Measurements from ENCODE around the gene ASZ1. TPM values are rescaled to one million over a fixed set of nuclear protein-coding genes. Genes with fewer than 3 reads are reported as not detected.

ASZ1 gene
- total RNA-seq, 4 donors from 2014 or later: not detected

- TF ChIP-seq EP300 (IDR thresholded peaks at IDR 0.05) (no peak), CTCF (IDR thresholded peaks at IDR 0.05) (no peak), POLR2A (IDR thresholded peaks at IDR 0.05; ENCODE audit: low read depth) (no peak), POLR2AphosphoS5 (IDR thresholded peaks at IDR 0.05) (no peak)
- H3K27me3 ChIP-seq: peaks cover 0 to 11% (median 0%) of the 10 kb centered on the region in 4 donors
- H3K27ac ChIP-seq (replicated peaks in 1 of 4): no peak overlapping the region
- WGBS: 66% methylated on average over 6 of the region's 6 CpGs
- no peak for DNase-seq (ENCODE audit: extremely low spot score)
- intact Hi-C loops (cut with DNase I): no loop called here
- H3K9me3 ChIP-seq: no peaks in the 10 kb centered on the region
- no peaks in the 10 kb centered on the region for H3K4me1 ChIP-seq
- H3K36me3 ChIP-seq: no peaks in the 10 kb centered on the region
- H3K4me3 ChIP-seq: no peak overlapping the region
Measured at GRCh38 chr7:117347480-117347879, 79.8 kb downstream of the ASZ1 start.

DNA sequence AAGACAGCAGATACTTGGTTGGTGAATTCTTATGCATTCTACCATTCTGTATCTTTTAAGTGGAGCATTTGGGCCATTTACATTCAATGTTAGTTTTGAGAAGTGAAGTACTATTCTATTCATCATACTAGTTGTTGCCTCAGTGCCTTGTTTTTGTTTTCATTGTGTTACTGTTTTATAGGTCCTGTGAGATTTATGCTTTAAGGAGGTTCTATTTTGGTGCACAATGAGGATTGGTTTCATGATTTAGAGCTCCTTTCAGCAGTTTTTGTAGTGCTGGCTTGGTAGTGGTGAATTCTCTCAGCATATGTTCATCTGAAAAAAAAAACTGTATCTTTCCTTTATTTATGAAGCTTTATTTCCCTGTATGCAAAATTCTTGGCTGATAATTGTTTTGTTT lies 81.1 kb downstream of the ASZ1 start:
- Histone ChIP-seq H3K36me3 (no peaks in the 10 kb centered on the region), H3K4me3 (no peak overlapping the region), H3K9me3 (no peaks in the 10 kb centered on the region), H3K27ac (replicated peaks in 1 of 4) (no peak overlapping the region), H3K27me3 (peaks cover 0 to 11% (median 0%) of the 10 kb centered on the region in 4 donors), H3K4me1 (no peaks in the 10 kb centered on the region)
- no peak for DNase-seq (ENCODE audit: extremely low spot score)
- intact Hi-C loops (cut with DNase I): no loop called here
- TF ChIP-seq CTCF (IDR thresholded peaks at IDR 0.05) (no peak), EP300 (IDR thresholded peaks at IDR 0.05) (no peak), POLR2AphosphoS5 (IDR thresholded peaks at IDR 0.05) (no peak), POLR2A (IDR thresholded peaks at IDR 0.05; ENCODE audit: low read depth) (no peak)

DNA sequence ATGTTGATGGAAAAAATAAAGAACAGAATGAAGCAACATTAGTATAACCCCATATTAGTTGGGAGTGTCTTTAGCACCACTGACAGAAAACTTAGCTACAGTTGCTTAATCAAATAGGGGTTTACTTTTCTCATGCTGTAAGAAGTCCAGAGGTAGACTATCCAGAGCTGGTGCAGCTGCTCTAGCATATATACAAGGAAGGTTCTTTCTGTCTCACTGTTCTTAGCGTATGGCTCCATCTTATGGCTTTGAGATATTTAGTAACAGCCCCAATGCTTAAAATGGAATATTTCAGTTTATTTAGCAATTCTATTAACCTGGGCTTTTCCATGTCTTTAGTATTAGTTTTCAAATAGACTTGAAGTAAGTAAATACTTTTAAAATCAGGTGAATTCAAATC lies 89.3 kb downstream of the ASZ1 start:
- 83% methylated on average over 1 of the region's 1 CpG for WGBS
- Histone ChIP-seq H3K27me3 (no peaks in the 10 kb centered on the region), H3K27ac (replicated peaks in 1 of 4) (no peak overlapping the region), H3K36me3 (no peaks in the 10 kb centered on the region), H3K4me3 (no peak overlapping the region), H3K4me1 (no peaks in the 10 kb centered on the region), H3K9me3 (no peaks in the 10 kb centered on the region)
- no peak for DNase-seq (ENCODE audit: extremely low spot score)
- TF ChIP-seq EP300 (IDR thresholded peaks at IDR 0.05): no peak
- TF ChIP-seq POLR2AphosphoS5 (IDR thresholded peaks at IDR 0.05): no peak
- TF ChIP-seq CTCF (IDR thresholded peaks at IDR 0.05): no peak
- no peak for TF ChIP-seq POLR2A (IDR thresholded peaks at IDR 0.05; ENCODE audit: low read depth)
- intact Hi-C loops (cut with DNase I): no loop called here

DNA sequence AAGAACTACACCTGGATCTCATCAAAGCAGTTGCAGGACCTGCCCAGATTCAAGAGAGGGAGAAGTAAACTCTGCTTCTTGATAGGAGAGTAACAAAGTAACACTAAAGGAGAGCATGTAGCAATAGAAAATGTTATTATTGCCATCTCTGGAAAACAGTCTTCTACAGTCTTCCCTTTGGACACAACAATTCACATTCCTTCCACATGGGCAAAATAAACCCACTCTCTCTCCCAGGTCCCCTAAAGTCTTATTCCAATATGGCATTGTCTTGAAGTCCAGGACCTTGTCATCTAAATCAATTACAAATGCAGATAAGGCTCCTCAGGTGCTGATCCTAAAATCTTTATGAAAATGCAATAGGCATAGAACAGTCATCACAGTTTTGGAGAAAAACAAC lies 94.1 kb downstream of the ASZ1 start:
- intact Hi-C loops (cut with DNase I): no loop called here
- Histone ChIP-seq H3K27ac (replicated peaks in 1 of 4) (no peak overlapping the region), H3K4me3 (no peak overlapping the region), H3K9me3 (peaks cover 0 to 3% (median 0%) of the 10 kb centered on the region in 4 donors), H3K27me3 (no peaks in the 10 kb centered on the region), H3K4me1 (no peaks in the 10 kb centered on the region), H3K36me3 (no peaks in the 10 kb centered on the region)
- TF ChIP-seq POLR2A (IDR thresholded peaks at IDR 0.05; ENCODE audit: low read depth): no peak
- no peak for TF ChIP-seq CTCF (IDR thresholded peaks at IDR 0.05)
- no peak for TF ChIP-seq EP300 (IDR thresholded peaks at IDR 0.05)
- no peak for TF ChIP-seq POLR2AphosphoS5 (IDR thresholded peaks at IDR 0.05)
- no peak for DNase-seq (ENCODE audit: extremely low spot score)

DNA sequence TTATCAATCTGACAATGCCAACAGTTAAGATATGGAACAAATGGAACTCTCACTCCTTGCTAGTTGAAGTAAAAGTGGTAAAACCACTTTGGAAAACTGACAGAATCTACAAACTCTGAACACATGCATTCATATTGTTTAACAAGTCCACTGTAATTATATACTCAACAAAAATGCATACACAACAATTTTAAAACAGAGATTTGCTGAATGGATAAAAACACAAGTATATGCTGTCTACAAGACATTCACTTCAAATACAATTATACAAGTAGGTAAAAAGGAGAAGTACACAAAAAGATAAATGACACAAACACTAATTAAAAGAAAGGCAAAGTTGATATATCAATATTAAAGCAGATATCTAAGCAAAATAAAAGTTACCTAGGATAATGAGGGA lies 95.3 kb downstream of the ASZ1 start:
- intact Hi-C loops (cut with DNase I): no loop called here

More for the DNA sequence above, 95.3 kb downstream of the ASZ1 start:
- H3K4me1 ChIP-seq: no peaks in the 10 kb centered on the region
- TF ChIP-seq POLR2AphosphoS5 (IDR thresholded peaks at IDR 0.05): no peak
- TF ChIP-seq EP300 (IDR thresholded peaks at IDR 0.05): no peak
- no peak for TF ChIP-seq CTCF (IDR thresholded peaks at IDR 0.05)
- no peak for TF ChIP-seq POLR2A (IDR thresholded peaks at IDR 0.05; ENCODE audit: low read depth)
- no peak for DNase-seq (ENCODE audit: extremely low spot score)
- no peak overlapping the region for H3K27ac ChIP-seq (replicated peaks in 1 of 4)
- H3K4me3 ChIP-seq: no peak overlapping the region
- no peaks in the 10 kb centered on the region for H3K27me3 ChIP-seq
- H3K9me3 ChIP-seq: peaks cover 0 to 3% (median 0%) of the 10 kb centered on the region in 4 donors
- no peaks in the 10 kb centered on the region for H3K36me3 ChIP-seq
